WTC11 (cell line): ENCODE results near the gene SLC2A4RG. TPM values are rescaled to one million over a fixed set of nuclear protein-coding genes. Genes with fewer than 3 reads are reported as not detected.

ENCODE experiments used
- ATAC-seq: fragments of 200-7000 bp; cut with Tn5 transposase; 2 replicates; pipeline ENCODE4 v1.10.0; 2021; ENCODE audit warnings: mild to moderate bottlenecking, moderate library complexity
- CTCF ChIA-PET: fragments of 300-600 bp; sonication (Branson Sonifier 250); formaldehyde crosslinking; loops from one replicate; lab custom pipeline; 2021; ENCODE audit warnings: antibody characterized with exemption; lab: Charles Lee
- POLR2A ChIA-PET: fragments of 350-600 bp; sonication (Branson Sonifier 250); formaldehyde crosslinking; loops from one replicate; lab custom pipeline; 2021; ENCODE audit warnings: antibody characterized with exemption; lab: Charles Lee
- DNase-seq: peaks from one replicate; pipeline ENCODE4 v3.0.0; 2021; ENCODE audit warnings: low spot score
- H3K27ac Mint-ChIP-seq: 2 replicates; pipeline ENCODE4 v1.8.0; 2021; ENCODE audit warnings: mixed read lengths
- H3K27me3 Mint-ChIP-seq: 2 replicates; pipeline ENCODE4 v1.8.0; 2021; ENCODE audit warnings: low read depth, mild to moderate bottlenecking, moderate library complexity, mixed read lengths
- H3K36me3 Mint-ChIP-seq: 2 replicates; pipeline ENCODE4 v1.8.0; 2021; ENCODE audit warnings: mixed read lengths
- H3K4me1 Mint-ChIP-seq: 2 replicates; pipeline ENCODE4 v1.8.0; 2022; ENCODE audit warnings: mixed read lengths
- H3K4me3 Mint-ChIP-seq: 2 replicates; pipeline ENCODE4 v1.8.0; 2021; ENCODE audit warnings: mild to moderate bottlenecking, moderate library complexity, mixed read lengths
- H3K9me3 Mint-ChIP-seq: 2 replicates; pipeline ENCODE4 v1.8.0; 2021; ENCODE audit warnings: mixed read lengths
- EMX1 ChIP-seq: fragments of 250-450 bp; sonication (Bioruptor Pico); IDR thresholded peaks from 2 replicates; pipeline ENCODE4 v1.8.0; 2021; ENCODE audit warnings: mild to moderate bottlenecking
- FOXK1 ChIP-seq: sonication (generic); formaldehyde crosslinking; IDR thresholded peaks from 2 replicates; pipeline ENCODE4 v1.8.0; 2022; ENCODE audit warnings: mild to moderate bottlenecking, moderate library complexity, missing genetic modification reagents
- GTF2I ChIP-seq: fragments of 250-450 bp; sonication (Bioruptor Pico); conservative IDR thresholded peaks from 2 replicates; pipeline ENCODE4 v1.4.0; 2021; ENCODE audit warnings: mild to moderate bottlenecking
- IRF2 ChIP-seq: sonication (generic); formaldehyde crosslinking; IDR thresholded peaks from 2 replicates; pipeline ENCODE4 v1.8.0; 2022; ENCODE audit warnings: low read depth, missing genetic modification reagents, borderline replicate concordance
- KAT7 ChIP-seq: sonication (generic); formaldehyde crosslinking; IDR thresholded peaks from 2 replicates; pipeline ENCODE4 v1.8.1; 2023; ENCODE audit warnings: missing genetic modification reagents, mild to moderate bottlenecking, borderline replicate concordance
- MAX ChIP-seq: sonication (generic); formaldehyde crosslinking; IDR thresholded peaks from 2 replicates; pipeline ENCODE4 v1.8.0; 2022; ENCODE audit warnings: mild to moderate bottlenecking, missing genetic modification reagents
- MXD4 ChIP-seq: fragments of 250-450 bp; sonication (Bioruptor Pico); IDR thresholded peaks from 2 replicates; pipeline ENCODE4 v1.8.0; 2021; ENCODE audit warnings: mild to moderate bottlenecking, moderate library complexity, borderline replicate concordance
- NFYB ChIP-seq: sonication (generic); formaldehyde crosslinking; conservative IDR thresholded peaks from 2 replicates; pipeline ENCODE4 v1.8.0; 2022; ENCODE audit warnings: low read depth, missing genetic modification reagents
- NR2C2 ChIP-seq: sonication (generic); formaldehyde crosslinking; IDR thresholded peaks from 2 replicates; pipeline ENCODE4 v1.8.0; 2022; ENCODE audit warnings: mild to moderate bottlenecking, missing genetic modification reagents
- USF2 ChIP-seq: sonication (generic); formaldehyde crosslinking; IDR thresholded peaks from 2 replicates; pipeline ENCODE4 v1.8.1; 2023; ENCODE audit warnings: mild to moderate bottlenecking, missing genetic modification reagents, moderate library complexity
- ZBTB43 ChIP-seq: sonication (generic); formaldehyde crosslinking; IDR thresholded peaks from 2 replicates; pipeline ENCODE4 v1.8.1; 2023; ENCODE audit warnings: mild to moderate bottlenecking, missing genetic modification reagents
- ZNF317 ChIP-seq: sonication (generic); formaldehyde crosslinking; IDR thresholded peaks from 2 replicates; pipeline ENCODE4 v1.8.1; 2023; ENCODE audit warnings: low read depth, mild to moderate bottlenecking, moderate library complexity, missing genetic modification reagents, borderline replicate concordance
- ZNF416 ChIP-seq: fragments of 250-450 bp; sonication (Bioruptor Pico); IDR thresholded peaks from 2 replicates; pipeline ENCODE4 v1.9.0; 2021; ENCODE audit warnings: mild to moderate bottlenecking, inconsistent platforms
- ZNF425 ChIP-seq: fragments of 250-450 bp; sonication (Bioruptor Pico); conservative IDR thresholded peaks from 2 replicates; pipeline ENCODE4 v1.9.0; 2021; ENCODE audit warnings: mild to moderate bottlenecking
- total RNA-seq: library from RNA; stranded (reverse); gene quantifications from 3 replicates; pipeline ENCODE4 v1.2.3, GENCODE V29; 2021
- TF ChIP-seq, protein P1 (sequence below): sonication (generic); formaldehyde crosslinking; IDR thresholded peaks from 2 replicates; pipeline ENCODE4 v1.8.1; 2022; ENCODE audit warnings: mild to moderate bottlenecking, moderate library complexity, missing genetic modification reagents
- TF ChIP-seq, protein P2 (sequence below): fragments of 250-450 bp; sonication (Bioruptor Pico); IDR thresholded peaks from 2 replicates; pipeline ENCODE4 v1.9.0; 2021; ENCODE audit warnings: mild to moderate bottlenecking, borderline replicate concordance
- TF ChIP-seq, protein P3 (sequence below): fragments of 200-600 bp; IDR thresholded peaks from 2 replicates; pipeline ENCODE4 v1.8.0; 2022; ENCODE audit warnings: antibody characterized with exemption
- TF ChIP-seq, protein P4 (sequence below): sonication (generic); formaldehyde crosslinking; IDR thresholded peaks from 2 replicates; pipeline ENCODE4 v1.8.0; 2023; ENCODE audit warnings: mild to moderate bottlenecking, missing genetic modification reagents
- TF ChIP-seq, protein P5 (sequence below): fragments of 250-450 bp; sonication (Bioruptor Pico); IDR thresholded peaks from 2 replicates; pipeline ENCODE4 v1.8.0; 2021; ENCODE audit warnings: mild to moderate bottlenecking

The SLC2A4RG gene
- total RNA-seq, 1 experiment from 2014 or later = 43.3 TPM

GRCh38 chr20:63775096-63775978 lies 35.8 kb downstream of the SLC2A4RG start:
- H3K36me3 Mint-ChIP-seq = peaks cover 16% of the 10 kb centered on the region
- peak; percentile 84 for ATAC-seq
- DNase-seq = peak; percentile 91
- peaks cover 17% of the 10 kb centered on the region for H3K9me3 Mint-ChIP-seq
- H3K4me1 Mint-ChIP-seq = peaks cover 14% of the 10 kb centered on the region
- CTCF ChIA-PET = interaction anchor here (0.6 to 2.8 kb wide), 76 partner anchors 10 to 545 kb away, joined by 3 to 68 read pairs (median 5); partner anchors contain the start of genes ARFRP1, DNAJC5, LIME1 and PRPF6
- H3K27me3 Mint-ChIP-seq = peaks cover 4% of the 10 kb centered on the region; the same call in 1 of the 2 replicates
- peak overlapping the region; percentile 93 for H3K27ac Mint-ChIP-seq
- POLR2A ChIA-PET = interaction anchor here (0.6 to 1.1 kb wide), 4 partner anchors 20 to 92 kb away, joined by 3 to 5 read pairs (median 4); no protein-coding TSS in a partner anchor
- peak overlapping the region; percentile 80 for H3K4me3 Mint-ChIP-seq
- TF ChIP-seq EMX1 (CRISPR knock-in tag) (no peak), USF2 (CRISPR knock-in tag) (no peak), KAT7 (CRISPR knock-in tag) (no peak), ZNF425 (CRISPR knock-in tag) (no peak), GTF2I (CRISPR knock-in tag) (no peak), ZNF416 (CRISPR knock-in tag) (no peak), NFYB (CRISPR knock-in tag) (no peak), FOXK1 (CRISPR knock-in tag) (no peak), NR2C2 (no peak), MXD4 (CRISPR knock-in tag) (no peak), ZBTB43 (CRISPR knock-in tag) (no peak), ZNF317 (CRISPR knock-in tag) (0 out of 2 replicates have a peak, but pooled peaks have one; percentile 14), MAX (no peak; the same call in none of the 2 replicates), IRF2 (no peak)
- TF ChIP-seq, protein P1, sequence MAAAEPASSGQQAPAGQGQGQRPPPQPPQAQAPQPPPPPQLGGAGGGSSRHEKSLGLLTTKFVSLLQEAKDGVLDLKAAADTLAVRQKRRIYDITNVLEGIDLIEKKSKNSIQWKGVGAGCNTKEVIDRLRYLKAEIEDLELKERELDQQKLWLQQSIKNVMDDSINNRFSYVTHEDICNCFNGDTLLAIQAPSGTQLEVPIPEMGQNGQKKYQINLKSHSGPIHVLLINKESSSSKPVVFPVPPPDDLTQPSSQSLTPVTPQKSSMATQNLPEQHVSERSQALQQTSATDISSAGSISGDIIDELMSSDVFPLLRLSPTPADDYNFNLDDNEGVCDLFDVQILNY (CRISPR knock-in tag) = no peak
- TF ChIP-seq, protein P2, sequence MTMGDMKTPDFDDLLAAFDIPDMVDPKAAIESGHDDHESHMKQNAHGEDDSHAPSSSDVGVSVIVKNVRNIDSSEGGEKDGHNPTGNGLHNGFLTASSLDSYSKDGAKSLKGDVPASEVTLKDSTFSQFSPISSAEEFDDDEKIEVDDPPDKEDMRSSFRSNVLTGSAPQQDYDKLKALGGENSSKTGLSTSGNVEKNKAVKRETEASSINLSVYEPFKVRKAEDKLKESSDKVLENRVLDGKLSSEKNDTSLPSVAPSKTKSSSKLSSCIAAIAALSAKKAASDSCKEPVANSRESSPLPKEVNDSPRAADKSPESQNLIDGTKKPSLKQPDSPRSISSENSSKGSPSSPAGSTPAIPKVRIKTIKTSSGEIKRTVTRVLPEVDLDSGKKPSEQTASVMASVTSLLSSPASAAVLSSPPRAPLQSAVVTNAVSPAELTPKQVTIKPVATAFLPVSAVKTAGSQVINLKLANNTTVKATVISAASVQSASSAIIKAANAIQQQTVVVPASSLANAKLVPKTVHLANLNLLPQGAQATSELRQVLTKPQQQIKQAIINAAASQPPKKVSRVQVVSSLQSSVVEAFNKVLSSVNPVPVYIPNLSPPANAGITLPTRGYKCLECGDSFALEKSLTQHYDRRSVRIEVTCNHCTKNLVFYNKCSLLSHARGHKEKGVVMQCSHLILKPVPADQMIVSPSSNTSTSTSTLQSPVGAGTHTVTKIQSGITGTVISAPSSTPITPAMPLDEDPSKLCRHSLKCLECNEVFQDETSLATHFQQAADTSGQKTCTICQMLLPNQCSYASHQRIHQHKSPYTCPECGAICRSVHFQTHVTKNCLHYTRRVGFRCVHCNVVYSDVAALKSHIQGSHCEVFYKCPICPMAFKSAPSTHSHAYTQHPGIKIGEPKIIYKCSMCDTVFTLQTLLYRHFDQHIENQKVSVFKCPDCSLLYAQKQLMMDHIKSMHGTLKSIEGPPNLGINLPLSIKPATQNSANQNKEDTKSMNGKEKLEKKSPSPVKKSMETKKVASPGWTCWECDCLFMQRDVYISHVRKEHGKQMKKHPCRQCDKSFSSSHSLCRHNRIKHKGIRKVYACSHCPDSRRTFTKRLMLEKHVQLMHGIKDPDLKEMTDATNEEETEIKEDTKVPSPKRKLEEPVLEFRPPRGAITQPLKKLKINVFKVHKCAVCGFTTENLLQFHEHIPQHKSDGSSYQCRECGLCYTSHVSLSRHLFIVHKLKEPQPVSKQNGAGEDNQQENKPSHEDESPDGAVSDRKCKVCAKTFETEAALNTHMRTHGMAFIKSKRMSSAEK = no peak
- TF ChIP-seq, protein P3, sequence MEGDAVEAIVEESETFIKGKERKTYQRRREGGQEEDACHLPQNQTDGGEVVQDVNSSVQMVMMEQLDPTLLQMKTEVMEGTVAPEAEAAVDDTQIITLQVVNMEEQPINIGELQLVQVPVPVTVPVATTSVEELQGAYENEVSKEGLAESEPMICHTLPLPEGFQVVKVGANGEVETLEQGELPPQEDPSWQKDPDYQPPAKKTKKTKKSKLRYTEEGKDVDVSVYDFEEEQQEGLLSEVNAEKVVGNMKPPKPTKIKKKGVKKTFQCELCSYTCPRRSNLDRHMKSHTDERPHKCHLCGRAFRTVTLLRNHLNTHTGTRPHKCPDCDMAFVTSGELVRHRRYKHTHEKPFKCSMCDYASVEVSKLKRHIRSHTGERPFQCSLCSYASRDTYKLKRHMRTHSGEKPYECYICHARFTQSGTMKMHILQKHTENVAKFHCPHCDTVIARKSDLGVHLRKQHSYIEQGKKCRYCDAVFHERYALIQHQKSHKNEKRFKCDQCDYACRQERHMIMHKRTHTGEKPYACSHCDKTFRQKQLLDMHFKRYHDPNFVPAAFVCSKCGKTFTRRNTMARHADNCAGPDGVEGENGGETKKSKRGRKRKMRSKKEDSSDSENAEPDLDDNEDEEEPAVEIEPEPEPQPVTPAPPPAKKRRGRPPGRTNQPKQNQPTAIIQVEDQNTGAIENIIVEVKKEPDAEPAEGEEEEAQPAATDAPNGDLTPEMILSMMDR = peak; percentile 95
- TF ChIP-seq, protein P4, sequence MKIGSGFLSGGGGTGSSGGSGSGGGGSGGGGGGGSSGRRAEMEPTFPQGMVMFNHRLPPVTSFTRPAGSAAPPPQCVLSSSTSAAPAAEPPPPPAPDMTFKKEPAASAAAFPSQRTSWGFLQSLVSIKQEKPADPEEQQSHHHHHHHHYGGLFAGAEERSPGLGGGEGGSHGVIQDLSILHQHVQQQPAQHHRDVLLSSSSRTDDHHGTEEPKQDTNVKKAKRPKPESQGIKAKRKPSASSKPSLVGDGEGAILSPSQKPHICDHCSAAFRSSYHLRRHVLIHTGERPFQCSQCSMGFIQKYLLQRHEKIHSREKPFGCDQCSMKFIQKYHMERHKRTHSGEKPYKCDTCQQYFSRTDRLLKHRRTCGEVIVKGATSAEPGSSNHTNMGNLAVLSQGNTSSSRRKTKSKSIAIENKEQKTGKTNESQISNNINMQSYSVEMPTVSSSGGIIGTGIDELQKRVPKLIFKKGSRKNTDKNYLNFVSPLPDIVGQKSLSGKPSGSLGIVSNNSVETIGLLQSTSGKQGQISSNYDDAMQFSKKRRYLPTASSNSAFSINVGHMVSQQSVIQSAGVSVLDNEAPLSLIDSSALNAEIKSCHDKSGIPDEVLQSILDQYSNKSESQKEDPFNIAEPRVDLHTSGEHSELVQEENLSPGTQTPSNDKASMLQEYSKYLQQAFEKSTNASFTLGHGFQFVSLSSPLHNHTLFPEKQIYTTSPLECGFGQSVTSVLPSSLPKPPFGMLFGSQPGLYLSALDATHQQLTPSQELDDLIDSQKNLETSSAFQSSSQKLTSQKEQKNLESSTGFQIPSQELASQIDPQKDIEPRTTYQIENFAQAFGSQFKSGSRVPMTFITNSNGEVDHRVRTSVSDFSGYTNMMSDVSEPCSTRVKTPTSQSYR = no peak
- TF ChIP-seq, protein P5, sequence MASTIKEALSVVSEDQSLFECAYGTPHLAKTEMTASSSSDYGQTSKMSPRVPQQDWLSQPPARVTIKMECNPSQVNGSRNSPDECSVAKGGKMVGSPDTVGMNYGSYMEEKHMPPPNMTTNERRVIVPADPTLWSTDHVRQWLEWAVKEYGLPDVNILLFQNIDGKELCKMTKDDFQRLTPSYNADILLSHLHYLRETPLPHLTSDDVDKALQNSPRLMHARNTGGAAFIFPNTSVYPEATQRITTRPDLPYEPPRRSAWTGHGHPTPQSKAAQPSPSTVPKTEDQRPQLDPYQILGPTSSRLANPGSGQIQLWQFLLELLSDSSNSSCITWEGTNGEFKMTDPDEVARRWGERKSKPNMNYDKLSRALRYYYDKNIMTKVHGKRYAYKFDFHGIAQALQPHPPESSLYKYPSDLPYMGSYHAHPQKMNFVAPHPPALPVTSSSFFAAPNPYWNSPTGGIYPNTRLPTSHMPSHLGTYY = no peak
